Chondrocyte (in vitro differentiated cells): Measurements from ENCODE around the gene APOBEC2. TPM values are rescaled to one million over a fixed set of nuclear protein-coding genes. Genes with fewer than 3 reads are reported as not detected.

Source experiments
- DNase-seq: peaks from one replicate; pipeline ENCODE4 v3.0.0; 2021; ENCODE audit warnings: mixed read lengths, low spot score
- H3K27ac Mint-ChIP-seq: one replicate; pipeline ENCODE4 v1.8.0; 2021; ENCODE audit warnings: mild to moderate bottlenecking, moderate library complexity, mixed read lengths; ENCODE audit not compliant: unreplicated experiment
- H3K27me3 Mint-ChIP-seq: 2 replicates; pipeline ENCODE4 v1.8.0; 2021; ENCODE audit warnings: low read depth, mixed read lengths
- H3K36me3 Mint-ChIP-seq: 2 replicates; pipeline ENCODE4 v1.8.0; 2021; ENCODE audit warnings: low read depth, mixed read lengths
- H3K4me1 Mint-ChIP-seq: 2 replicates; pipeline ENCODE4 v1.8.0; 2021; ENCODE audit warnings: low read depth, mild to moderate bottlenecking, mixed read lengths
- H3K4me3 Mint-ChIP-seq: one replicate; pipeline ENCODE4 v1.8.0; 2021; ENCODE audit warnings: mild to moderate bottlenecking, moderate library complexity, mixed read lengths; ENCODE audit not compliant: unreplicated experiment
- H3K9me3 Mint-ChIP-seq: 2 replicates; pipeline ENCODE4 v1.8.0; 2021; ENCODE audit warnings: low read depth, mixed read lengths
- CTCF ChIP-seq: fragments of 200-600 bp; sonication (generic); IDR thresholded peaks from 2 replicates; pipeline ENCODE4 v1.5.0; 2021; ENCODE audit warnings: antibody characterized with exemption, mild to moderate bottlenecking, moderate library complexity
- total RNA-seq: library from RNA; stranded (reverse); gene quantifications from 3 replicates; pipeline ENCODE4 v1.2.1, GENCODE V29; 2021

Gene APOBEC2
- total RNA-seq, 1 donor from 2014 or later: not detected

- no peak for DNase-seq
- H3K4me1 Mint-ChIP-seq: peaks cover 7% of the 10 kb centered on the region
- peaks cover 43% of the 10 kb centered on the region for H3K36me3 Mint-ChIP-seq
- no peak for TF ChIP-seq CTCF
- H3K27me3 Mint-ChIP-seq: no peaks in the 10 kb centered on the region
- H3K9me3 Mint-ChIP-seq: no peaks in the 10 kb centered on the region
- no peak overlapping the region for H3K27ac Mint-ChIP-seq
- H3K4me3 Mint-ChIP-seq: no peak overlapping the region
Observed at GRCh38 chr6:41090841-41091761, 38.1 kb downstream of the APOBEC2 start.

GRCh38 chr6:41092421-41093140 is 39.6 kb downstream of the APOBEC2 start:
- Mint-ChIP-seq H3K27ac (no peak overlapping the region), H3K9me3 (no peaks in the 10 kb centered on the region), H3K4me3 (no peak overlapping the region), H3K27me3 (no peaks in the 10 kb centered on the region), H3K36me3 (peaks cover 48% of the 10 kb centered on the region), H3K4me1 (peaks cover 19% of the 10 kb centered on the region)
- TF ChIP-seq CTCF: peak; percentile 82
- DNase-seq: no peak

GRCh38 chr6:41093729-41094128 is 40.7 kb downstream of the APOBEC2 start:
- no peak overlapping the region for H3K27ac Mint-ChIP-seq
- no peaks in the 10 kb centered on the region for H3K9me3 Mint-ChIP-seq
- peaks cover 51% of the 10 kb centered on the region for H3K36me3 Mint-ChIP-seq
- no peak overlapping the region for H3K4me3 Mint-ChIP-seq
- no peaks in the 10 kb centered on the region for H3K27me3 Mint-ChIP-seq
- H3K4me1 Mint-ChIP-seq: peaks cover 29% of the 10 kb centered on the region
- no peak for DNase-seq
- no peak for TF ChIP-seq CTCF

GRCh38 chr6:41097467-41098090 is 44.6 kb downstream of the APOBEC2 start:
- peak overlapping the region; percentile 20 for H3K4me3 Mint-ChIP-seq
- no peaks in the 10 kb centered on the region for H3K27me3 Mint-ChIP-seq
- TF ChIP-seq CTCF: peak; percentile 41
- H3K4me1 Mint-ChIP-seq: peaks cover 35% of the 10 kb centered on the region
- no peaks in the 10 kb centered on the region for H3K9me3 Mint-ChIP-seq
- H3K27ac Mint-ChIP-seq: peak overlapping the region; percentile 79
- H3K36me3 Mint-ChIP-seq: peaks cover 47% of the 10 kb centered on the region
- DNase-seq: no peak

GRCh38 chr6:41098366-41098765 is 45.4 kb downstream of the APOBEC2 start:
- Mint-ChIP-seq H3K4me3 (no peak overlapping the region), H3K9me3 (no peaks in the 10 kb centered on the region), H3K36me3 (peaks cover 45% of the 10 kb centered on the region), H3K27ac (peak overlapping the region; percentile 79), H3K4me1 (peaks cover 35% of the 10 kb centered on the region), H3K27me3 (no peaks in the 10 kb centered on the region)
- TF ChIP-seq CTCF: no peak
- DNase-seq: no peak
